GM12873 (cell line): ENCODE results near the gene ADO.

Experiments
- TF ChIP-seq, protein P1 (sequence below): IDR thresholded peaks from 2 replicates; pipeline ENCODE4 v1.5.1; 2012; ENCODE audit warnings: low read depth, mild to moderate bottlenecking, moderate library complexity, low read length, control low read depth; ENCODE audit not compliant: insufficient read depth; ENCODE audit errors: missing control alignments

ADO gene

DNA sequence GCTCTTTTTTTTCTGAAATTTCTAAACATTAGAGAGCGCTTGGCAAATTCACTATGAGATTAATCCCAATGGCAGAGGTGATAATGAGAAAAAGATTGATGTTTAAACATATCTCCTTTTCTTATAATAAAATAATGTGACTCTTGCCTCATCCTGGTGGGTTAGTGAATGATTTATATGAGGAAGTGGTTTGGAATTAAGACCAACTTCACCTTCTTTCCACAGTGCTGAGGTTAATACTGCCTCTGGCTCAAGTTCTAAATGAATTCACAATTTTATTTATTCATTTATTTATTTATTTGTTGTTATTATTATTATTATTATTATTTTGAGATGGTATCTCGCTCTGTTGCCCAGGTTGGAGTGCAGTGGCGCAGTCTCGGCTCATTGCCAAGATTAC is 40.5 kb upstream of the ADO start:
- TF ChIP-seq, protein P1, sequence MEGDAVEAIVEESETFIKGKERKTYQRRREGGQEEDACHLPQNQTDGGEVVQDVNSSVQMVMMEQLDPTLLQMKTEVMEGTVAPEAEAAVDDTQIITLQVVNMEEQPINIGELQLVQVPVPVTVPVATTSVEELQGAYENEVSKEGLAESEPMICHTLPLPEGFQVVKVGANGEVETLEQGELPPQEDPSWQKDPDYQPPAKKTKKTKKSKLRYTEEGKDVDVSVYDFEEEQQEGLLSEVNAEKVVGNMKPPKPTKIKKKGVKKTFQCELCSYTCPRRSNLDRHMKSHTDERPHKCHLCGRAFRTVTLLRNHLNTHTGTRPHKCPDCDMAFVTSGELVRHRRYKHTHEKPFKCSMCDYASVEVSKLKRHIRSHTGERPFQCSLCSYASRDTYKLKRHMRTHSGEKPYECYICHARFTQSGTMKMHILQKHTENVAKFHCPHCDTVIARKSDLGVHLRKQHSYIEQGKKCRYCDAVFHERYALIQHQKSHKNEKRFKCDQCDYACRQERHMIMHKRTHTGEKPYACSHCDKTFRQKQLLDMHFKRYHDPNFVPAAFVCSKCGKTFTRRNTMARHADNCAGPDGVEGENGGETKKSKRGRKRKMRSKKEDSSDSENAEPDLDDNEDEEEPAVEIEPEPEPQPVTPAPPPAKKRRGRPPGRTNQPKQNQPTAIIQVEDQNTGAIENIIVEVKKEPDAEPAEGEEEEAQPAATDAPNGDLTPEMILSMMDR, result no peak

DNA sequence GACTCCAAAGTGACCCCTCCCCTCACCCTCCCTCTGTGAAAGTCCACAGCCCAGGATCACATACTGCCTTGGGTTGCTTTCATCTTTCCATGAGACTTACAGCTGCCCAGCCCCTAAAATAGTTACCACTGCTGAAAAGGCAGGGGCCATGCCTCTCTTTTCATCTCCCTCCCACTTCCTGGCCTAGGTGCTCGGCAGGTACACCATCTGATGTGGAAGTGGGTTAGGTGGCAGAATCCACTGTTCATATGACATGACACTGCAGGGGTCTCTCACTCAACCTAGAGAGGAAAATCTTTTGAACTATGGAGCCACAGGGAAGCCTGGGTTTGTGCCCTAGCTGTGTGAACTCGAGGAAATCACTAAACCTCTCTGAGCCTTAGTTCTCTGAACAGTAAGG is 38.8 kb upstream of the ADO start:
- TF ChIP-seq, protein P1, result no peak

DNA sequence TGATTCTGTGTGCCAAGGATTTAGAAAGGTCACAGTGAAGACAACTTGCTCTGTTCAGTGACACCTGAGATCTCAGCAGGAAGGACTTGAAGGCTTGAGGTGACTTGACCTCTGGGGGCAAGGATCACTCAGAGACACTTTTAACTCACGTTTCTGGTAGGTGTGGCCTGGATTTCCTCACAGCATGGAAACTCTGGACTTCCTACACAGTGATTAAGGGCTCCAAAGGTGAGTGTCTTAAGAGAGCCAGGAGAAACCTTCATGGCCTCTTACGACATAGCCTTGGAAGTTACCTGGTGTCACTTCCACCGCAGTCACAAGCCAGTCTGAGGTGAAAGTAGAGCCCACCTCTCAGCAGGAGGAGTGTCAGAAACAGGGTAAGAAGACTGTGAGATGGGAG is 38.1 kb upstream of the ADO start:
- TF ChIP-seq, protein P1, result no peak

DNA sequence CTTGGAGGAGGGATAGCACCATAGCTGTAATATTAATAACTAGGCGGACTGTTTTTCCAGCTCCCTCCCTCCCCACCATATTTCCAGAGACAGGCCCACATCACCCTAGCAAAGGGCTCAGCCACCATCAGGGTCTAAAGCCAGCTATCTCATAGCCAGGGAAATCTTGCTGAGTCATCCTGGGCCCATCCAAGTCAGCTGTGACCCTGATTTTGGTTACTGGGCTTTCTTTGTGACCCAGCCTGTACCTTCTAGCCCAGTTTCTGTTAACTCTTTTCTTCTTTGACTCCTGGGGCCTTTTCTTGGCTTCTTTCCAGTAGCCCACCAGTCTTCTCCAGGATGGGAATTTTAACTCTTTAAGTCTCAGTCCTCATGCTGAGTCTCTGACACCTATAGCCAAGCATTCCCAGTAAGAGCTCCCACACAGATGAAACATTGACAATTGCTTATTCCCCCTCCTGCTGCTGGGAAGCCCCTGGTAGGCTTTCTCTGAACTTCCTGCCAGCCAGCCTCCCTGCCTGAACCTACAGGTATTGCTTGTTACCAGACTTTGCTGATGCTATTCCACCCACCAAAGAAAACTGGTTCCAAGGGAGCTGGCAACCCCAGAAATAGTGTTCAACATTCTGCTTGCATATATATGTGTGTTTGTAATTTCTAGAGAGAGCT is 34.8 kb upstream of the ADO start:
- TF ChIP-seq, protein P1, result no peak

DNA sequence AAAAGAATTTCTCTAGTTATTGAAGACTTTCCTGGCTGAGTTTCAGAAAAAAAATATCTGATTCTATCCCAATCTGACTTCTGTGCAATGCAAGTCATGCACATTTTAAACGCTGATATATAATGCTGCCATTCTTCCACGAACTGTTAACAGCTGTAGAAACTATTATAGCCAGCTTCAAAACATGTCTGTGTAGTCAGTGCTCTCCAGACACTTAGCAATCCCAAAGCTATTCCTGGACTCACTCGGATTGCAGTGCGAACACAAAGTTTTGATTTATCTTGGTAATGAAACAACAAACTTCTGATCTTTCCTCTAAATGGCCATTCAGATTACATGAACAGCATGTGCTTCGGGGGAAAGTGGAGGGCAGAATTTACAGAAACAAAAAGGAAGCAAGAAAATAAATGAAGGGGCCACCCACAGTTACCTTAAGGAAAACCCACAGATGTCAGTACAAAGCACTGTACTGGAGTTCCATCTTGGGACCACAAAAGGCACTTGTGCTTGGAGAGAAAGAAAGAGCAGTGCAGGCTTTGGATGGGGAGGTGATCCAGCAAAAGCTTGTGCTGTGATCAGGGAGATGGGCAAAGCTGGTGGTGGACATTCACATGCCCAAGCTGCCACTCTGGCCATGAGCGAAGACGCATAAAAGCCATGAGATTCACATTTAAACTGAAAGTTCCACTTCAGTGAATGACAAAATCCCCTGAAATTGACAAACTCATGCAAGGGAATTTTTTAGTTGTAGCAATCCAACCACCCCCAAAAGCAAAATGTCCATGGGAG is 32.1 kb upstream of the ADO start:
- TF ChIP-seq, protein P1, result no peak

DNA sequence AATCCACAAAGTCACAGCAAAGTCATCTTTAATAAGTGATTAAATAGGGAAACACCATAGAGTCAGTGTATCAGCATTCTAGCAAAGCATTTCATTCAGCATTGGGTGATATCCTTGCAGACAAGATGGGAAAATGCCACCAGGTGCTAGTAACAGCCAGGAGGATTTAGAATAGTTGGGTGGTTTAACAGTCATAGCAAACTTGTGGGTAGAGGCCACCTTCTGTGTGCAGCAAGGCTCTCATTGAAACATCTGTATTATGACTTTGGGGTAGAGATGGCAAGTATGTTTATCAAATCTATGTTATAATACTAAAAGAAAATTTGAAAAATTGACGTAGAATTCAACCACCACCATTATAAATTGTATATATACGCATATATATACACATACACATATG is 26.4 kb upstream of the ADO start:
- TF ChIP-seq, protein P1, result no peak

DNA sequence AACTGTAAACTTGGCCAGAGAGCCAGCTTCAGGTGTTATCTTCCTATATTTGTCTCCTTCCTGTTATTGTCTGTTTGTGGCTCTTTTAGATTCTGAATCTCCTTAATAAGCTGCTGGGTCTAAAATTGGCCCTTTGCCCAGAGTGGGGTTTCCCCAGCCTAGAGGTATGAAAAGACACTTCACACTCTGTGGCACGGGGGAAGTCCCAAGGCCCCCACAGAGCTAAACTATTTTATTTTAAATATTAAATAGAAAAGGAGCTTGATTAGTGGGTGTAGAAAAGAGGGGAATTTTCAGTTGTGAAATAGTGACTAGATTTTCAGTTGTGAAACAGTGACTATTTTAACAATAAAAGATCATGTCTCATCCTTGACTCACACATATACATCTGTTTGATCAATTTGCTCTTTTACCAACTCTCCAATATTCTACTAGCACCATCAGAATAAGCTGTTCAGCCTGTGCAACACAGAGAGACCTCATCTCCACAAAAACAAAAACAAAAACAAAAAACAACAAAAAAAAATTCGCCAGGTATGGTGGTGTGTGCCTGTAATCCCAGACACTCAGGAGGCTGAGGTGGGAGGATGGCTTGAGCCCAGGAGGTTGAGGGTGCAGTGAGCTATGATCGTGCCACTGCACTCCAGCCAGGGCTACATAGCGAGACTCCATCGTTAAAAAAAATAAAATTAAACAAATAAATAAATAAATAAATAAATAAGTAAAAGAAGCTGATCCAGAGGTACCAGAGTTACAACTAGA is 24.9 kb upstream of the ADO start:
- TF ChIP-seq, protein P1, result no peak
